Osteocyte (in vitro differentiated cells): ENCODE results near the gene TLCD5. TPM values are rescaled to one million over a fixed set of nuclear protein-coding genes. Genes with fewer than 3 reads are reported as not detected.

Experiments used
- DNase-seq: peaks from one replicate; pipeline ENCODE4 v3.0.0; 2021; ENCODE audit warnings: mixed read lengths; ENCODE audit not compliant: unreplicated experiment; ENCODE audit errors: extremely low spot score
- H3K27ac Mint-ChIP-seq: one replicate; pipeline ENCODE4 v1.8.0; 2021; ENCODE audit warnings: mild to moderate bottlenecking, mixed read lengths; ENCODE audit not compliant: unreplicated experiment
- H3K27me3 Mint-ChIP-seq: one replicate; pipeline ENCODE4 v1.8.0; 2021; ENCODE audit warnings: mixed read lengths; ENCODE audit not compliant: unreplicated experiment
- H3K36me3 Mint-ChIP-seq: one replicate; pipeline ENCODE4 v1.8.0; 2021; ENCODE audit warnings: mixed read lengths; ENCODE audit not compliant: unreplicated experiment
- H3K4me1 Mint-ChIP-seq: one replicate; pipeline ENCODE4 v1.8.0; 2021; ENCODE audit warnings: mixed read lengths; ENCODE audit not compliant: unreplicated experiment
- H3K4me3 Mint-ChIP-seq: one replicate; pipeline ENCODE4 v1.8.0; 2021; ENCODE audit warnings: mild to moderate bottlenecking, moderate library complexity, mixed read lengths; ENCODE audit not compliant: unreplicated experiment
- H3K9me3 Mint-ChIP-seq: one replicate; pipeline ENCODE4 v1.8.0; 2021; ENCODE audit warnings: mixed read lengths; ENCODE audit not compliant: unreplicated experiment
- CTCF ChIP-seq: fragments of 200-600 bp; sonication (generic); IDR thresholded peaks from 2 replicates; pipeline ENCODE4 v1.5.0; 2021; ENCODE audit warnings: antibody characterized with exemption, mild to moderate bottlenecking, moderate library complexity
- total RNA-seq: library from RNA; stranded (reverse); gene quantifications from 2 replicates; pipeline ENCODE4 v1.2.1, GENCODE V29; 2021

The TLCD5 gene
- total RNA-seq, 1 donor from 2014 or later = 11.6 TPM

GRCh38 chr11:120346233-120346632, 21.1 kb downstream of the TLCD5 start:
- TF ChIP-seq CTCF = no peak
- no peak for DNase-seq
- H3K27ac Mint-ChIP-seq = peak overlapping the region; percentile 88
- H3K4me1 Mint-ChIP-seq = peaks cover 71% of the 10 kb centered on the region
- H3K27me3 Mint-ChIP-seq = no peaks in the 10 kb centered on the region
- H3K36me3 Mint-ChIP-seq = no peaks in the 10 kb centered on the region
- no peak overlapping the region for H3K4me3 Mint-ChIP-seq
- no peaks in the 10 kb centered on the region for H3K9me3 Mint-ChIP-seq

- no peak for TF ChIP-seq CTCF
- DNase-seq = no peak
- Mint-ChIP-seq H3K4me3 (no peak overlapping the region), H3K27ac (peak overlapping the region; percentile 44), H3K36me3 (no peaks in the 10 kb centered on the region), H3K4me1 (peaks cover 65% of the 10 kb centered on the region), H3K27me3 (no peaks in the 10 kb centered on the region), H3K9me3 (no peaks in the 10 kb centered on the region)
These were observed 25.5 kb downstream of the TLCD5 start for GRCh38 chr11:120350637-120351036.

GRCh38 chr11:120352405-120352804, 27.3 kb downstream of the TLCD5 start:
- H3K27me3 Mint-ChIP-seq = no peaks in the 10 kb centered on the region
- no peaks in the 10 kb centered on the region for H3K9me3 Mint-ChIP-seq
- no peak for TF ChIP-seq CTCF
- H3K36me3 Mint-ChIP-seq = no peaks in the 10 kb centered on the region
- H3K4me1 Mint-ChIP-seq = peaks cover 60% of the 10 kb centered on the region
- no peak for DNase-seq
- no peak overlapping the region for H3K27ac Mint-ChIP-seq
- H3K4me3 Mint-ChIP-seq = no peak overlapping the region

GRCh38 chr11:120354068-120354467, 29.0 kb downstream of the TLCD5 start:
- Mint-ChIP-seq H3K27ac (peak overlapping the region; percentile 75), H3K4me3 (no peak overlapping the region), H3K36me3 (no peaks in the 10 kb centered on the region), H3K27me3 (no peaks in the 10 kb centered on the region), H3K4me1 (peaks cover 56% of the 10 kb centered on the region), H3K9me3 (no peaks in the 10 kb centered on the region)
- no peak for TF ChIP-seq CTCF
- no peak for DNase-seq

GRCh38 chr11:120354779-120355178, 29.7 kb downstream of the TLCD5 start:
- peak overlapping the region; percentile 75 for H3K27ac Mint-ChIP-seq
- peak overlapping the region; percentile 7 for H3K4me3 Mint-ChIP-seq
- no peak for DNase-seq
- no peaks in the 10 kb centered on the region for H3K36me3 Mint-ChIP-seq
- no peak for TF ChIP-seq CTCF
- no peaks in the 10 kb centered on the region for H3K27me3 Mint-ChIP-seq
- H3K9me3 Mint-ChIP-seq = no peaks in the 10 kb centered on the region
- peaks cover 50% of the 10 kb centered on the region for H3K4me1 Mint-ChIP-seq
